H9 (cell line): ENCODE data around the gene RFC4. TPM values are rescaled to one million over a fixed set of nuclear protein-coding genes. Genes with fewer than 3 reads are reported as not detected.

Source experiments
- DNase-seq: peaks from one replicate; pipeline ENCODE4 v3.0.0-alpha.2; 2017
- H2AFZ ChIP-seq: one replicate; pipeline ENCODE4 v1.6.1; 2013; ENCODE audit warnings: mild to moderate bottlenecking, low read length, control low read depth, moderate library complexity
- H2AK5ac ChIP-seq: 2 replicates; pipeline ENCODE4 v1.6.1; 2013; ENCODE audit warnings: low read length, control low read depth, mixed read lengths; ENCODE audit not compliant: insufficient read length
- H2BK120ac ChIP-seq: one replicate; pipeline ENCODE4 v1.6.1; 2013; ENCODE audit warnings: low read depth, mild to moderate bottlenecking, low read length, control low read depth, inconsistent platforms; ENCODE audit not compliant: poor library complexity, severe bottlenecking
- H2BK12ac ChIP-seq: 2 replicates; pipeline ENCODE4 v1.6.1; 2013; ENCODE audit warnings: low read length, control low read depth, mixed read lengths, low read depth; ENCODE audit not compliant: insufficient read length
- H2BK15ac ChIP-seq: 2 replicates; pipeline ENCODE4 v1.6.1; 2013; ENCODE audit warnings: low read depth, low read length, control low read depth
- H2BK20ac ChIP-seq: one replicate; pipeline ENCODE4 v1.6.1; 2013; ENCODE audit warnings: low read depth, mild to moderate bottlenecking, low read length, control low read depth, inconsistent platforms; ENCODE audit not compliant: poor library complexity, severe bottlenecking
- H2BK5ac ChIP-seq: 2 replicates; pipeline ENCODE4 v1.6.1; 2013; ENCODE audit warnings: low read length, control low read depth, mixed read lengths; ENCODE audit not compliant: insufficient read length
- H3K14ac ChIP-seq: 2 replicates; pipeline ENCODE4 v1.6.1; 2013; ENCODE audit warnings: low read length, control low read depth; ENCODE audit not compliant: insufficient read depth
- H3K18ac ChIP-seq: 2 replicates; pipeline ENCODE4 v1.6.1; 2013; ENCODE audit warnings: low read depth, mild to moderate bottlenecking, mixed read lengths, low read length, control low read depth; ENCODE audit not compliant: insufficient read length
- H3K23ac ChIP-seq: 2 replicates; pipeline ENCODE4 v1.6.1; 2013; ENCODE audit warnings: low read length, control low read depth, mixed read lengths, low read depth; ENCODE audit not compliant: insufficient read length
- H3K23me2 ChIP-seq: 2 replicates; pipeline ENCODE4 v1.6.1; 2013; ENCODE audit warnings: low read depth, mild to moderate bottlenecking, mixed read lengths, low read length, control low read depth; ENCODE audit not compliant: insufficient read length, poor library complexity, severe bottlenecking
- H3K27ac ChIP-seq: 2 replicates; pipeline ENCODE4 v1.5.1; 2013; ENCODE audit warnings: low read length, control low read depth, mixed read lengths, low read depth; ENCODE audit not compliant: insufficient read length
- H3K27me3 ChIP-seq: 2 replicates; pipeline ENCODE4 v1.6.1; 2013; ENCODE audit warnings: low read length, control low read depth, inconsistent platforms; ENCODE audit not compliant: insufficient read depth
- H3K4ac ChIP-seq: 2 replicates; pipeline ENCODE4 v1.6.1; 2013; ENCODE audit warnings: low read depth, mild to moderate bottlenecking, control low read depth, inconsistent platforms, low read length, moderate library complexity
- H3K4me1 ChIP-seq: 2 replicates; pipeline ENCODE4 v1.6.1; 2013; ENCODE audit warnings: low read length, control low read depth, inconsistent platforms; ENCODE audit not compliant: insufficient read depth
- H3K4me2 ChIP-seq: 2 replicates; pipeline ENCODE4 v1.6.1; 2013; ENCODE audit warnings: low read length, control low read depth, mixed read lengths; ENCODE audit not compliant: insufficient read length, insufficient read depth
- H3K56ac ChIP-seq: 2 replicates; pipeline ENCODE4 v1.6.1; 2013; ENCODE audit warnings: low read depth, mild to moderate bottlenecking, mixed read lengths, low read length, control low read depth; ENCODE audit not compliant: insufficient read length
- H3K79me1 ChIP-seq: 2 replicates; pipeline ENCODE4 v1.6.1; 2013; ENCODE audit warnings: low read depth, mild to moderate bottlenecking, moderate library complexity, low read length, control low read depth, inconsistent platforms; ENCODE audit not compliant: insufficient read depth, poor library complexity, severe bottlenecking
- H3K79me2 ChIP-seq: 2 replicates; pipeline ENCODE4 v1.6.1; 2013; ENCODE audit warnings: low read length, control low read depth, inconsistent platforms; ENCODE audit not compliant: insufficient read depth
- H3K9ac ChIP-seq: 2 replicates; pipeline ENCODE4 v1.6.1; 2013; ENCODE audit warnings: low read length, control low read depth, mixed read lengths; ENCODE audit not compliant: insufficient read length; ENCODE audit errors: extremely low read depth
- H3K9me3 ChIP-seq: one replicate; pipeline ENCODE4 v1.6.1; 2013; ENCODE audit warnings: low read depth, low read length, inconsistent platforms; ENCODE audit not compliant: control insufficient read depth
- H3T11ph ChIP-seq: one replicate; pipeline ENCODE4 v1.6.1; 2013; ENCODE audit warnings: mild to moderate bottlenecking, low read length, control low read depth, inconsistent platforms
- H4K20me1 ChIP-seq: one replicate; pipeline ENCODE4 v1.6.1; 2013; ENCODE audit not compliant: control insufficient read depth, insufficient read length, insufficient read depth
- H4K5ac ChIP-seq: 2 replicates; pipeline ENCODE4 v1.6.1; 2013; ENCODE audit warnings: low read depth, mild to moderate bottlenecking, mixed read lengths, low read length, control low read depth; ENCODE audit not compliant: insufficient read length
- H4K8ac ChIP-seq: replicated peaks from 2 replicates; pipeline ENCODE4 v1.6.1; 2013; ENCODE audit warnings: low read length, control low read depth, mixed read lengths, low read depth; ENCODE audit not compliant: insufficient read length
- H4K91ac ChIP-seq: 2 replicates; pipeline ENCODE4 v1.6.1; 2013; ENCODE audit warnings: low read depth, mild to moderate bottlenecking, moderate library complexity, mixed read lengths, low read length, control low read depth; ENCODE audit not compliant: insufficient read length
- H3K27ac Mint-ChIP-seq, 3 experiments: 2 replicates in 2 of 3; 3 replicates in 1 of 3; pipeline ENCODE4 v1.8.0; 2020 to 2021; ENCODE audit warnings: mixed read lengths in 3 of 3, mild to moderate bottlenecking in 1 of 3, moderate library complexity in 1 of 3
- H3K27me3 Mint-ChIP-seq: 2 replicates; pipeline ENCODE4 v1.8.0; 2021; ENCODE audit warnings: low read depth, mild to moderate bottlenecking, moderate library complexity, mixed read lengths
- H3K36me3 Mint-ChIP-seq, 3 experiments: 2 replicates in 2 of 3; 3 replicates in 1 of 3; pipeline ENCODE4 v1.8.0; 2020 to 2021; ENCODE audit warnings: low read depth in 3 of 3, mixed read lengths in 3 of 3; ENCODE audit not compliant: insufficient read depth in 1 of 3
- H3K4me1 Mint-ChIP-seq, 2 experiments: 2 replicates each; pipeline ENCODE4 v1.8.0; 2020; ENCODE audit warnings: mixed read lengths in 2 of 2
- H3K4me3 Mint-ChIP-seq, 2 experiments: 2 replicates in 1 of 2; 3 replicates in 1 of 2; pipeline ENCODE4 v1.8.0; 2020 to 2021; ENCODE audit warnings: mild to moderate bottlenecking in 2 of 2, mixed read lengths in 2 of 2, moderate library complexity in 1 of 2
- H3K9me3 Mint-ChIP-seq, 2 experiments: 2 replicates in 1 of 2; 3 replicates in 1 of 2; pipeline ENCODE4 v1.8.0; 2020; ENCODE audit warnings: mild to moderate bottlenecking in 2 of 2, mixed read lengths in 2 of 2, moderate library complexity in 1 of 2
- whole genome bisulfite sequencing: extraction: QIAGEN DNeasy Blood & Tissue Kit; methylation state at CpG from one replicate; pipeline ENCODE4 v1.1.7; 2013; ENCODE audit warnings: missing lambda C conversion rate, low lambda C conversion rate, mixed read lengths; ENCODE audit not compliant: insufficient read length; ENCODE audit errors: extremely low coverage; 5-methylcytosine and 5-hydroxymethylcytosine counted together
- total RNA-seq: library from RNA; stranded (reverse); gene quantifications from 2 replicates; pipeline ENCODE4 v1.2.1, GENCODE V29; 2021
- TF ChIP-seq, protein P1 (sequence below): fragments of 200-600 bp; sonication (generic); conservative IDR thresholded peaks from 3 replicates; pipeline ENCODE4 v1.8.0; 2021; ENCODE audit warnings: antibody characterized with exemption, mild to moderate bottlenecking

RFC4 gene
- total RNA-seq, 1 experiment from 2014 or later, result 108 TPM

DNA sequence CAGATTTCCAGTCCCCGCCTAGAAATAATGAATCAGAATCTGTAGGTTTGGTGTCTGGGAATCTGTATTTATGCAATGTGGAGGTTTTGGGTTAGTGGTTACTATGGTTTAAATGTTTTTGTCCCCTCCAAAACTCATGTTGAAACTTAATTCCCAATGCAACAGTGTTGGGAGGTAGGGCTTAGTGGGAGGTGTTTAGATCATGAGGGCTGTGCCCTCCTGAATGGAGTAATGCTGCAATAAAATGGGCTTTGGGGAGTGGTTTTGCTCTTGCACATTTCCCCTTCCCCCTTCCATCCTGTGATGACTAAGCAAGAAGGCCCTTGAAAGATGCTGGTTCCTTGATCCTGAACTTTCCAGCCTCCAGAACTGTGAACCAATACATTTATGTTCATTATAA lies 9.2 kb upstream of the RFC4 start:
- Histone ChIP-seq H3K27ac (no peak overlapping the region), H2BK120ac (no peak overlapping the region), H2BK15ac (no peak overlapping the region), H2AK5ac (no peak overlapping the region), H3T11ph (no peak overlapping the region), H3K27me3 (no peaks in the 10 kb centered on the region), H4K5ac (no peak overlapping the region), H2AFZ (no peak overlapping the region), H2BK20ac (no peak overlapping the region), H3K23ac (no peak overlapping the region), H3K9ac (no peak overlapping the region), H4K91ac (no peak overlapping the region), H2BK12ac (no peak overlapping the region), H2BK5ac (no peak overlapping the region), H4K8ac (no peak overlapping the region), H3K79me2 (no peaks in the 10 kb centered on the region), H3K56ac (no peak overlapping the region), H3K18ac (no peak overlapping the region), H3K4me2 (no peak overlapping the region), H3K4ac (no peak overlapping the region), H3K4me1 (no peaks in the 10 kb centered on the region; the same call in 1 of the 2 replicates), H3K14ac (no peak overlapping the region), H3K79me1 (no peaks in the 10 kb centered on the region), H3K9me3 (no peaks in the 10 kb centered on the region), H3K23me2 (no peaks in the 10 kb centered on the region), H4K20me1 (no peaks in the 10 kb centered on the region)
- Mint-ChIP-seq H3K27ac (no peak overlapping the region), H3K36me3 (no peaks in the 10 kb centered on the region; a peak in 3 of 7 replicates), H3K27me3 (no peaks in the 10 kb centered on the region), H3K9me3 (peaks cover 0 to 8% of the 10 kb centered on the region in 2 experiments; a peak in 3 of 5 replicates), H3K4me1 (peaks cover 18 to 20% of the 10 kb centered on the region in 2 experiments), H3K4me3 (no peak overlapping the region)
- WGBS, result no CpG with 5 or more reads among the region's 1 CpG
- DNase-seq, result no peak
- TF ChIP-seq, protein P1, sequence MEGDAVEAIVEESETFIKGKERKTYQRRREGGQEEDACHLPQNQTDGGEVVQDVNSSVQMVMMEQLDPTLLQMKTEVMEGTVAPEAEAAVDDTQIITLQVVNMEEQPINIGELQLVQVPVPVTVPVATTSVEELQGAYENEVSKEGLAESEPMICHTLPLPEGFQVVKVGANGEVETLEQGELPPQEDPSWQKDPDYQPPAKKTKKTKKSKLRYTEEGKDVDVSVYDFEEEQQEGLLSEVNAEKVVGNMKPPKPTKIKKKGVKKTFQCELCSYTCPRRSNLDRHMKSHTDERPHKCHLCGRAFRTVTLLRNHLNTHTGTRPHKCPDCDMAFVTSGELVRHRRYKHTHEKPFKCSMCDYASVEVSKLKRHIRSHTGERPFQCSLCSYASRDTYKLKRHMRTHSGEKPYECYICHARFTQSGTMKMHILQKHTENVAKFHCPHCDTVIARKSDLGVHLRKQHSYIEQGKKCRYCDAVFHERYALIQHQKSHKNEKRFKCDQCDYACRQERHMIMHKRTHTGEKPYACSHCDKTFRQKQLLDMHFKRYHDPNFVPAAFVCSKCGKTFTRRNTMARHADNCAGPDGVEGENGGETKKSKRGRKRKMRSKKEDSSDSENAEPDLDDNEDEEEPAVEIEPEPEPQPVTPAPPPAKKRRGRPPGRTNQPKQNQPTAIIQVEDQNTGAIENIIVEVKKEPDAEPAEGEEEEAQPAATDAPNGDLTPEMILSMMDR, result no peak
